ENCODE data around the gene LUZP2.

LUZP2 gene

GRCh38 chr11:24589064-24589463, 92.2 kb downstream of the LUZP2 start:
- FAIRE-seq: no peak
- TF ChIP-seq POLR2A (IDR thresholded peaks at IDR 0.05; ENCODE audit: low read depth, low read length): no peak

GRCh38 chr11:24591283-24591682, 94.4 kb downstream of the LUZP2 start:
- FAIRE-seq (no peak), DNase-seq (ENCODE audit: insufficient read length, low spot score) (no peak)
- TF ChIP-seq POLR2A (IDR thresholded peaks at IDR 0.05; ENCODE audit: low read depth, low read length): no peak

More at GRCh38 chr11:24589064-24589463, 92.2 kb downstream of the LUZP2 start:
- DNase-seq (ENCODE audit: insufficient read length, low spot score): no peak

GRCh38 chr11:24592360-24592759, 95.5 kb downstream of the LUZP2 start:
- no peak for TF ChIP-seq POLR2A (IDR thresholded peaks at IDR 0.05; ENCODE audit: low read depth, low read length)
- DNase-seq (ENCODE audit: insufficient read length, low spot score) (no peak), FAIRE-seq (no peak)

GRCh38 chr11:24593332-24593731, 96.5 kb downstream of the LUZP2 start:
- DNase-seq (ENCODE audit: insufficient read length, low spot score) (no peak), FAIRE-seq (no peak)
- no peak for TF ChIP-seq POLR2A (IDR thresholded peaks at IDR 0.05; ENCODE audit: low read depth, low read length)

GRCh38 chr11:24594401-24594800, 97.5 kb downstream of the LUZP2 start:
- TF ChIP-seq POLR2A (IDR thresholded peaks at IDR 0.05; ENCODE audit: low read depth, low read length): no peak
- DNase-seq (ENCODE audit: insufficient read length, low spot score) (no peak), FAIRE-seq (no peak)

GRCh38 chr11:24598641-24599040, 101.8 kb downstream of the LUZP2 start:
- DNase-seq (ENCODE audit: insufficient read length, low spot score) (no peak), FAIRE-seq (no peak)

GRCh38 chr11:24609192-24610119, 112.6 kb downstream of the LUZP2 start:
- FAIRE-seq (no peak), DNase-seq (ENCODE audit: insufficient read length, low spot score) (no peak)
- no peak for TF ChIP-seq POLR2A (IDR thresholded peaks at IDR 0.05; ENCODE audit: low read depth, low read length)

More at GRCh38 chr11:24598641-24599040, 101.8 kb downstream of the LUZP2 start:
- no peak for TF ChIP-seq POLR2A (IDR thresholded peaks at IDR 0.05; ENCODE audit: low read depth, low read length)

GRCh38 chr11:24615451-24616160, 118.8 kb downstream of the LUZP2 start:
- DNase-seq (ENCODE audit: insufficient read length, low spot score) (no peak), FAIRE-seq (no peak)
- TF ChIP-seq POLR2A (IDR thresholded peaks at IDR 0.05; ENCODE audit: low read depth, low read length): no peak

GRCh38 chr11:24617856-24618255, 121.0 kb downstream of the LUZP2 start:
- FAIRE-seq (no peak), DNase-seq (ENCODE audit: insufficient read length, low spot score) (no peak)
- TF ChIP-seq POLR2A (IDR thresholded peaks at IDR 0.05; ENCODE audit: low read depth, low read length): no peak

- FAIRE-seq (no peak), DNase-seq (ENCODE audit: insufficient read length, low spot score) (no peak)
- TF ChIP-seq POLR2A (IDR thresholded peaks at IDR 0.05; ENCODE audit: low read depth, low read length): no peak
These were observed 123.0 kb downstream of the LUZP2 start for GRCh38 chr11:24619900-24620299.

GRCh38 chr11:24622262-24622661, 125.4 kb downstream of the LUZP2 start:
- DNase-seq (ENCODE audit: insufficient read length, low spot score): no peak
- no peak for TF ChIP-seq POLR2A (IDR thresholded peaks at IDR 0.05; ENCODE audit: low read depth, low read length)
- FAIRE-seq: no peak

- TF ChIP-seq POLR2A (IDR thresholded peaks at IDR 0.05; ENCODE audit: low read depth, low read length): no peak
- no peak for FAIRE-seq
- no peak for DNase-seq (ENCODE audit: insufficient read length, low spot score)
These were observed 126.3 kb downstream of the LUZP2 start for GRCh38 chr11:24623121-24623520.

GRCh38 chr11:24624432-24624831, 127.6 kb downstream of the LUZP2 start:
- DNase-seq (ENCODE audit: insufficient read length, low spot score): no peak
- no peak for TF ChIP-seq POLR2A (IDR thresholded peaks at IDR 0.05; ENCODE audit: low read depth, low read length)
- FAIRE-seq: no peak

GRCh38 chr11:24625975-24626374, 129.1 kb downstream of the LUZP2 start:
- TF ChIP-seq POLR2A (IDR thresholded peaks at IDR 0.05; ENCODE audit: low read depth, low read length): no peak
- DNase-seq (ENCODE audit: insufficient read length, low spot score): no peak
- FAIRE-seq: no peak
